ENCODE results near the gene TSPAN2.

The TSPAN2 gene

DNA sequence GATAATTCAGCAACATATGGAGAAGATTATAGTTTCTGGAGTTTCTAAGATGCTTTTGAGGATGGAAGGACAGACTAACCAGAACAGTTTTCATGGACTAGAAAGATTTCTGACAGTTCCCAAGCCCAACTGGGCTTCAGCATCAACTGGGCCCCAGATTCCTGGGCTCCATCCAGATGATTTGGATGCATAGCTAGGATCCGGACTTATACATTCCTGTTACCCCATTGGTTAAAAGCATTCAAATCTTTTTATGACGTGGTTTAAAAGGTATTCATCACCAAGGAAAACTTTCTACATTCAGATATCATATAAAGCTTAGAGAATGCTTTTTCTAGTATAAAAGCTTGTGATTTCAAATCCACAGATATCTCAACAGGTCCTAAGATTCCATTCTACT, 30.0 kb downstream of the TSPAN2 start:
- Histone ChIP-seq H3K27ac (ENCODE audit: low read length) (no peak overlapping the region), H3K27me3 (ENCODE audit: control insufficient read depth, insufficient read depth, low read length) (no peaks in the 10 kb centered on the region), H3K36me3 (ENCODE audit: control insufficient read depth, low read depth, low read length) (no peaks in the 10 kb centered on the region), H3K4me3 (ENCODE audit: low read length) (no peak overlapping the region), H3K9ac (ENCODE audit: low read length) (no peak overlapping the region), H3K9me3 (ENCODE audit: control insufficient read depth, low read depth, low read length) (no peaks in the 10 kb centered on the region), H3K4me1 (ENCODE audit: control insufficient read depth, low read depth, low read length) (peaks cover 12% of the 10 kb centered on the region)

DNA sequence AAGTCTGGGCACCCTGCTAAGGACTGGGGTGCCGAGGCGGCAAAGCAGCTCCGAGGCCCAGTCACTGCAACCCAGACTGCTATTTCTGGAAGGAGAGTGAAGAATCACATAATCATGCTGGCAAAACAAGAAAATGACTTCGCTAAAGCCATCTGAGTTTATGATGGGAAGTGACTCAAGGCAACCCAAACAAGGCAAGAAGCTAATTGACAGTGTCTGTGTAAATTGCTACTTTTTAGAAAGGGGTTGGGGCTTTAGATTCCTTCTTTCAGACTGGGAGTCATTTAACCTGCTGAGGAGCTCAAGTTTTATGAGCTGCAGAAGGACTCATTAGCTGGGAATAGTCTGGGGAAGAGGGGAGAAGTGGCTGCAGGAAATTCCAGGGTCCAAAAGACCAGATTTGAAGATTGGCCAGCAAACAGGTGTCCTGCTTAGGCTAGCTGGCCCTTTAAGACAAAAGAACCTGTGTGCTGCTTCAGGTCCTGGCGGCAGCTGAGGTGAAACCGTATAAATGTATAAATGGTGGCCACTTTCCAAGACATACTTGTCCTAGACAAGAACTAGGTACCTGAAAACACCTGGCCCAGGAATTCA, 31.5 kb downstream of the TSPAN2 start:
- H3K9ac ChIP-seq (ENCODE audit: low read length) = no peak overlapping the region
- no peaks in the 10 kb centered on the region for H3K27me3 ChIP-seq (ENCODE audit: control insufficient read depth, insufficient read depth, low read length)
- no peak overlapping the region for H3K4me3 ChIP-seq (ENCODE audit: low read length)
- no peak overlapping the region for H3K27ac ChIP-seq (ENCODE audit: low read length)
- H3K4me1 ChIP-seq (ENCODE audit: control insufficient read depth, low read depth, low read length) = peaks cover 12% of the 10 kb centered on the region
- H3K36me3 ChIP-seq (ENCODE audit: control insufficient read depth, low read depth, low read length) = no peaks in the 10 kb centered on the region
- H3K9me3 ChIP-seq (ENCODE audit: control insufficient read depth, low read depth, low read length) = no peaks in the 10 kb centered on the region

DNA sequence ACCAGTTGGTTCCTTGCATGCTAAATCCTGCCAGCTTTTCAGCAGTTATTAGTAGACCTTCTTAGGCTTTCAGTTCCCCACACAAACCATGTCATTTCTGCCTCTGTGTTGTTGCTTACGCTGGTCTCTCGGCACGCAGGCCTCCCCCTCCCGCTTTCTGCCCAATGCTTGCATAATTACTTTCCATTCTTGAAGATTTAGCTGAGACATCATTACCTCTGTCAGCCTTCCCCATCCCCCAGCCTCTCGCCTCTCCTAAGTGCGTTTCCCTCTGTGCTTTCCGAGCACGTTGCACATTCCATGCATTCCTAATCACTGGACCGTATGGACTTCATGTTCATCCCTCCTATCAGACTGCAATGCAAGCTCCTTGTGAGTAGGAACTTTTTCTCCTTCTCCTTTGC, 32.9 kb downstream of the TSPAN2 start:
- Histone ChIP-seq H3K27me3 (ENCODE audit: control insufficient read depth, insufficient read depth, low read length) (no peaks in the 10 kb centered on the region), H3K4me1 (ENCODE audit: control insufficient read depth, low read depth, low read length) (peaks cover 12% of the 10 kb centered on the region), H3K9ac (ENCODE audit: low read length) (no peak overlapping the region), H3K9me3 (ENCODE audit: control insufficient read depth, low read depth, low read length) (no peaks in the 10 kb centered on the region), H3K36me3 (ENCODE audit: control insufficient read depth, low read depth, low read length) (no peaks in the 10 kb centered on the region), H3K27ac (ENCODE audit: low read length) (no peak overlapping the region), H3K4me3 (ENCODE audit: low read length) (no peak overlapping the region)

DNA sequence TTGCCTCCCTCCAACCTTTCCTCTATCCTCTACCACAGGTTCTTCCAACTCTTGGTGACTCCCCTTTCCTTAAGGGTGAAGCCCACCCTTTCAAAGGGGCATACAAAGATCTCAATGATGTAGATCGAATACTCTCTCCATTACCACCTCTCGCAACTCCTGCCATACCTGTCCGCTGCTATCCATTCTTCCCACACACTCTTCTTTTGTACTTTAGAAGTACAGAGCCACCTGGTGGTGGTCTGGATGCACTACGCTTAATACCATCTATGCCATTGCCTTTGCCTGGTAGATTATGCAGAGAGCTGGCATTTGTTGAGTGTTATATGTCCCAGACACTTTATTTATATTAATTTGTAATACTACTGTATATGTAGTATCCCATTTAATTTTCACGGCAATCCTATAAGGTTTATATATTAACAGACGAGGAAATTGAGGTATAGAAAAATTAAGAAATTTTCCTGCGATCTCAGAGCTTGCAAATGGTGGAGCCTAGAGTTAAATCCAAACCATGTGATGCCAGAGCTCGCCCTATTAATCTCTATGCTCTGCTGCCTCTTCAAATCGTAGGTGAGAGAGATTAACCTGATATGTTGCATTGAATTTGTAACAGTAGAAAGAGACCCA, 36.7 kb downstream of the TSPAN2 start:
- Histone ChIP-seq H3K36me3 (ENCODE audit: control insufficient read depth, low read depth, low read length) (no peaks in the 10 kb centered on the region), H3K9me3 (ENCODE audit: control insufficient read depth, low read depth, low read length) (no peaks in the 10 kb centered on the region), H3K27me3 (ENCODE audit: control insufficient read depth, insufficient read depth, low read length) (no peaks in the 10 kb centered on the region), H3K4me1 (ENCODE audit: control insufficient read depth, low read depth, low read length) (peaks cover 12% of the 10 kb centered on the region), H3K4me3 (ENCODE audit: low read length) (no peak overlapping the region), H3K9ac (ENCODE audit: low read length) (no peak overlapping the region), H3K27ac (ENCODE audit: low read length) (no peak overlapping the region)

DNA sequence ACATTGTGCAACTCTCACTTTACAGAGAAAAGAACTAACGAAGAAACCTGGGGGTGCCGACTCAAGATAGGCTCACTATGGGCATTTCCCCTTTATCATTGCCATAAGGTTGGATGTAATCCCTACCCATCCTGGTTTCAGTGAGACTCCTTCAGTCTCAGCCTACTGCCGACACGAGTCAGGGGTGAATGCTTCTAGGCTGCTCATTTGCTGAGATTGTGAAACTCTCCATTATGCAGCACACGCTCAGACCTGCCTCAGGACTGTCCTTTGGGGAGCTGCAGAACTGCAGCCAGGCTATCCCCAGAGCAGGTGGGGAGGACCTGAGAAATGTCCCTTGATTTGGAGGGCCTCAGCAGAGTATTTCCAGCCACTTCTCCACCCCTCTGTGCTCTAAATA, 37.5 kb downstream of the TSPAN2 start:
- H3K27ac ChIP-seq (ENCODE audit: low read length) = no peak overlapping the region
- H3K36me3 ChIP-seq (ENCODE audit: control insufficient read depth, low read depth, low read length) = no peaks in the 10 kb centered on the region
- no peak overlapping the region for H3K4me3 ChIP-seq (ENCODE audit: low read length)
- H3K27me3 ChIP-seq (ENCODE audit: control insufficient read depth, insufficient read depth, low read length) = no peaks in the 10 kb centered on the region
- peaks cover 7% of the 10 kb centered on the region for H3K4me1 ChIP-seq (ENCODE audit: control insufficient read depth, low read depth, low read length)
- H3K9ac ChIP-seq (ENCODE audit: low read length) = no peak overlapping the region
- no peaks in the 10 kb centered on the region for H3K9me3 ChIP-seq (ENCODE audit: control insufficient read depth, low read depth, low read length)

DNA sequence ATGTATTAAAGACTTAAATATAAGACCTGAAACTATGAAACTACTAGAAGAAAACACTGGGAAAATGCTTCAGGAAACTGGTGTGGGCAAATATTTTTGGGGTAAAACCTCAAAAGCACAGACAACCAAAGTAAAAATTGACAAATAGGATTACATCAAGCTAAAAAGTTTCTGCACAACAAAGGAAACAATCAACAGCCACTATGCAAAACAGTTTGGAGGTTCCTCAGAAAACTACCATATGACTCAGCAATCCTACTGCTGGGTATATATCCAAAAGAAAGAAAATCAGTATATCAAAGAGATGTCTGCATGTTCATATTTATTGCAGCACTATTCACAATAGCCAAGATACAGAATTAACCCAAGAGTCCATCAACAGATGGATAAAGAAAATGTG, 42.6 kb downstream of the TSPAN2 start:
- Histone ChIP-seq H3K27ac (ENCODE audit: low read length) (no peak overlapping the region), H3K27me3 (ENCODE audit: control insufficient read depth, insufficient read depth, low read length) (no peaks in the 10 kb centered on the region), H3K4me1 (ENCODE audit: control insufficient read depth, low read depth, low read length) (no peaks in the 10 kb centered on the region), H3K9me3 (ENCODE audit: control insufficient read depth, low read depth, low read length) (no peaks in the 10 kb centered on the region), H3K4me3 (ENCODE audit: low read length) (no peak overlapping the region), H3K9ac (ENCODE audit: low read length) (no peak overlapping the region), H3K36me3 (ENCODE audit: control insufficient read depth, low read depth, low read length) (no peaks in the 10 kb centered on the region)

DNA sequence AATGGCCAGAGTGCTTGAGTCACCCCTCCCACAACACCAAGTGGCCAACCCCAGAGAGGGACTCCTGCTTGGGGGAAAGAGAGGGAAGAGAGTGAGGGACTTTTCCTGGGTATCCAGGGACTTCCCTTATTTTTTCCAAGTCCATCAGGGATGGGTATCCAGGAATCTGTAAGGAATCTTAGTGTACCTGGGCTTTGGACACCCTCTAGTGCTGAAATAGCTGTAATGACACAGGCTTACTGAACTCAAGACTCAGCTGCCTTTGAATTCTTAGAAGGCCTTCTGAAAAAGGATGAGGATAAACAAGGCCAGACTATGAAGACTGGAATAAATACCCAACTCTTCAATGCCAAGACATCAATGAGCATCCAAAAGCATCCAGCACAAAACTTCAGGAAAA, 47.6 kb downstream of the TSPAN2 start:
- no peaks in the 10 kb centered on the region for H3K4me1 ChIP-seq (ENCODE audit: control insufficient read depth, low read depth, low read length)
- H3K9me3 ChIP-seq (ENCODE audit: control insufficient read depth, low read depth, low read length) = no peaks in the 10 kb centered on the region
- no peaks in the 10 kb centered on the region for H3K27me3 ChIP-seq (ENCODE audit: control insufficient read depth, insufficient read depth, low read length)
- no peak overlapping the region for H3K4me3 ChIP-seq (ENCODE audit: low read length)
- H3K9ac ChIP-seq (ENCODE audit: low read length) = no peak overlapping the region
- H3K36me3 ChIP-seq (ENCODE audit: control insufficient read depth, low read depth, low read length) = no peaks in the 10 kb centered on the region
- H3K27ac ChIP-seq (ENCODE audit: low read length) = no peak overlapping the region

DNA sequence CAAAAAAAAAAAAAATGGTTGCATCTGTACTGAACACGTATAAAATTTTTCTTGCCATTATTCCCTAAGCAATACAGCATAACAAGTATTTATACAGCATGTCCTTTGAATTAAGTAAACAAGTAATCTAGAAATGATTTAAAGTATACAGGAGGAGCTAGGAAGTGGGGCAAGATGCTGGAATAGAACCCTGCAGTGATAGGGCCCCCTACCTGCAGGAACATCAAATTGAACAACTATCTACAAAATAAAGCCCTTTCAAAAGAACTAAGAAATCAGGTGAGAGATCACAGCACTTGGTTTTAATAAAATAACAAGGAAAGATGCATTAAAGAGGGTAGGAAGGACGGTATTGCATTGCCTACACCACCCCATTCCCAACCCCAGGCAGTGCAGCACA, 48.8 kb downstream of the TSPAN2 start:
- no peaks in the 10 kb centered on the region for H3K4me1 ChIP-seq (ENCODE audit: control insufficient read depth, low read depth, low read length)
- H3K9me3 ChIP-seq (ENCODE audit: control insufficient read depth, low read depth, low read length) = no peaks in the 10 kb centered on the region
- H3K4me3 ChIP-seq (ENCODE audit: low read length) = no peak overlapping the region
- no peaks in the 10 kb centered on the region for H3K36me3 ChIP-seq (ENCODE audit: control insufficient read depth, low read depth, low read length)
- no peak overlapping the region for H3K27ac ChIP-seq (ENCODE audit: low read length)
- H3K27me3 ChIP-seq (ENCODE audit: control insufficient read depth, insufficient read depth, low read length) = no peaks in the 10 kb centered on the region
- no peak overlapping the region for H3K9ac ChIP-seq (ENCODE audit: low read length)

DNA sequence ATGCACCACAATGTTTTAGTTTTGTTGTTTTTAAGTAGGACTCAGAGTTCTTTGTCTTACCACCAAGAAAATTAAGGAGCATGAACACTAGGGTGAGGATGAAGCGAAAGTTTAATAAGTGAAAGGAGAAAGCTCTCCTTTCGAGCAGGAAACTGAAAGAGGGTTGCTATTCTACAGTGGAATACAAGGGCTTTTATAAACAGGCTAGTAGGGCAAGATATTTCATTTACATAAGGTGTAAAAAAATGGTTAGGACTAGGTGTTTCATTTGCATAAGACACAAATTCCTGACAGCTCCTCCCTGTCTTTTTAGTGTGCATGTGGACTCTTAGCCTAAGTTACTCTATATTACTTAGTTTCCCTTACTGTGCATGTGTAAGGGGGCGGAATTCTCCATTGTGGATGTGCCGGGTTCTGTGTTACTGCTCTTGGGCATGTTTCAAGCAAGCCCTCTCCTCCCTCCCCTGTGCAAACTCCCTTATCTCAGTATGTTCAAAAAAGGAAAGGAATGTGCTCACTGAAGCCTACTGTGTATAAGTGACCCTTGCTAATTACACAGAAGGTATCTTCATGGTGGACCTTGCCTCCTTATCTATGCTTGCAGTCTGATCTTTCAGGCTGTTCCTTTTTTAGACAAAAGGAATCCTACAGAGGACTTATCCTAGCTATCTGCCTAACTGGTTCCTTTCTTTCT, 52.3 kb downstream of the TSPAN2 start:
- Histone ChIP-seq H3K4me3 (ENCODE audit: low read length) (no peak overlapping the region), H3K36me3 (ENCODE audit: control insufficient read depth, low read depth, low read length) (no peaks in the 10 kb centered on the region), H3K27ac (ENCODE audit: low read length) (no peak overlapping the region), H3K27me3 (ENCODE audit: control insufficient read depth, insufficient read depth, low read length) (no peaks in the 10 kb centered on the region), H3K4me1 (ENCODE audit: control insufficient read depth, low read depth, low read length) (no peaks in the 10 kb centered on the region), H3K9ac (ENCODE audit: low read length) (no peak overlapping the region), H3K9me3 (ENCODE audit: control insufficient read depth, low read depth, low read length) (no peaks in the 10 kb centered on the region)

DNA sequence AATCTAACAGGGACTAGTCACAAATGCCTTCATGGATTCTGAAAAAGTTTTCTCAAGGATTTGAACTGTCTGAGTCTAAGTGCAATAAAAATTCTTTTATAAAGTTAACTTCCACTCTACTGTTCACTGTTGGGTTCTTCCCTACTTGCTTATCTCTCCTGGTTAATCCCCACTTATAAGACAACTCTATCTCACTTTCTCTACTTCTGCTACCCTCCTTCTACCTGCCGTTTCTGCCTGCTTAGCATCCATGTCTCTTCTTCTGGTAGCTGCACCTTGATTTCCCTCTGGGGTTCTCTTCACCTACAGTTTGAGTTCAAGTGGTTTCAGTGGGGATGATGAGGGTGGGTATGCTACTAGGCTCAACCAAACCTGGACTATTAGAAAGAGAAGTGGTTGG, 53.7 kb downstream of the TSPAN2 start:
- Histone ChIP-seq H3K27me3 (ENCODE audit: control insufficient read depth, insufficient read depth, low read length) (no peaks in the 10 kb centered on the region), H3K4me3 (ENCODE audit: low read length) (no peak overlapping the region), H3K27ac (ENCODE audit: low read length) (no peak overlapping the region), H3K4me1 (ENCODE audit: control insufficient read depth, low read depth, low read length) (no peaks in the 10 kb centered on the region), H3K36me3 (ENCODE audit: control insufficient read depth, low read depth, low read length) (no peaks in the 10 kb centered on the region), H3K9ac (ENCODE audit: low read length) (no peak overlapping the region), H3K9me3 (ENCODE audit: control insufficient read depth, low read depth, low read length) (no peaks in the 10 kb centered on the region)

DNA sequence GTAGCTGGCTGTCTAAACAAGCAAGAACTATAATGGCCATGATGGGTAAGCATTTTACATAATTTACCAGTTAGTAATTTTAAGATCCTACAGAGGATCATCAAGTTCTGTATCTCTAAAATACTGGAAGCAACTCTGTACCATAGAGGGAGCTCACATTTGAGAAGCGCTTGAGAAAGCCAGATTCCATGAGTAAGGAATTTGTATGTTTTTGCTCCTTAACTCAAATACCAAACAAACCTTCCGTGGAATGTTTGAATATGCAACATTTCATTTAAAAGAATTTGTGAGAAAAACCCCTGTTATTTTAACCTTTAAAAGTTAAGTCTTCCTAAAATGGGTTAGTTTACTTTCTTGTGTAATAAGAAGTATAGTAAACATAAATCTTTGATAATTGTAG, 57.7 kb downstream of the TSPAN2 start:
- Histone ChIP-seq H3K27me3 (ENCODE audit: control insufficient read depth, insufficient read depth, low read length) (no peaks in the 10 kb centered on the region), H3K27ac (ENCODE audit: low read length) (no peak overlapping the region), H3K36me3 (ENCODE audit: control insufficient read depth, low read depth, low read length) (no peaks in the 10 kb centered on the region), H3K4me1 (ENCODE audit: control insufficient read depth, low read depth, low read length) (no peaks in the 10 kb centered on the region), H3K4me3 (ENCODE audit: low read length) (no peak overlapping the region), H3K9me3 (ENCODE audit: control insufficient read depth, low read depth, low read length) (no peaks in the 10 kb centered on the region), H3K9ac (ENCODE audit: low read length) (no peak overlapping the region)

DNA sequence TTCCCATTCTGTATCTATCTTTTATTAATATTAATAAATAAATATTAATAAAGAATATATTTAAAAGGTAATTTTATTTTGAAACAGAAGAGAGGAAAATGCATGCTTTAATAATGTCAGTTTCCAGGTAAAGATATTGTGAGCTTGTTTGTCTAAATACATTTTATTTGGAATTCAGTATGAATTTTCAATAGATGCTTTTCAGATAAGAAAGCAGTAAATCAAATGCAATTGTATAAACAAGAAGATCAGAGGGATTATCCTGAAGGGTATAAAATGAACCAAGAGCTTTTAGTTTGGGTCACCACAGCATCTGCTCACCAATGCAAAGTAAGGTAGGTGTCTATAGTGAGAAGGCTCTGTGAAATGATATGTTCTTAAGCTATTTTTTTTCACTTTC, 59.8 kb downstream of the TSPAN2 start, which contains the start of gene TSHB:
Gene TSHB (plus strand): TSS at position 301 of the 400 bp plus-strand sequence. CDS start 3,537 bp downstream, outside the sequence.
- Histone ChIP-seq H3K27ac (ENCODE audit: low read length) (no peak within 1 kb of the TSS), H3K36me3 (ENCODE audit: control insufficient read depth, low read depth, low read length) (no peaks in the 10 kb centered on the region), H3K4me3 (ENCODE audit: low read length) (no peak within 1 kb of the TSS), H3K27me3 (ENCODE audit: control insufficient read depth, insufficient read depth, low read length) (no peaks in the 10 kb centered on the region), H3K4me1 (ENCODE audit: control insufficient read depth, low read depth, low read length) (no peaks in the 10 kb centered on the region), H3K9ac (ENCODE audit: low read length) (no peak within 1 kb of the TSS), H3K9me3 (ENCODE audit: control insufficient read depth, low read depth, low read length) (no peaks in the 10 kb centered on the region)

All from iPS-18a (cell line).